ENCODE results near the gene PALLD. TPM values are rescaled to one million over a fixed set of nuclear protein-coding genes. Genes with fewer than 3 reads are reported as not detected.

The PALLD gene
- total and polyA plus RNA-seq, 2 experiments from 2014 or later, result 17.9 to 30.5 TPM

- Histone ChIP-seq H3K4me3 (no peak overlapping the region), H3K36me3 (ENCODE audit: low read depth) (no peaks in the 10 kb centered on the region), H3K4me2 (ENCODE audit: unreplicated experiment) (no peak overlapping the region), H3K4me1 (ENCODE audit: insufficient read depth) (no peaks in the 10 kb centered on the region; the same call in 1 of the 2 replicates), H2AFZ (no peak overlapping the region), H3F3A (ENCODE audit: insufficient read depth) (no peaks in the 10 kb centered on the region), H3K27ac (no peak overlapping the region), H4K20me1 (ENCODE audit: insufficient read depth) (no peaks in the 10 kb centered on the region), H3K9me2 (ENCODE audit: insufficient read depth) (no peaks in the 10 kb centered on the region), H3K9ac (no peak overlapping the region), H3K27me3 (replicated peaks; ENCODE audit: insufficient read depth) (no peaks in the 10 kb centered on the region), H3K79me2 (ENCODE audit: insufficient read depth) (no peaks in the 10 kb centered on the region), H3K9me3 (ENCODE audit: low read depth) (no peaks in the 10 kb centered on the region)
- DNase-seq, result no peak
- 92 to 93% methylated on average over 7 to 8 of the region's 8 CpGs for WGBS, 2 experiments (ENCODE audit: low coverage in 1 of 2, low lambda C conversion rate in 2 of 2, missing lambda C conversion rate in 2 of 2)
- TF ChIP-seq EZH2 (IDR thresholded peaks at IDR 0.05; ENCODE audit: insufficient read depth, poor library complexity, severe bottlenecking) (no peak), EZH2phosphoT487 (IDR thresholded peaks at IDR 0.05; ENCODE audit: insufficient read depth, low read depth) (no peak)
- in situ Hi-C loops (cut with MboI), result loop anchor here (25.0 kb wide), 1 partner anchor 492 kb away; no protein-coding TSS in a partner anchor
Measured at GRCh38 chr4:168678751-168679366, 182.0 kb downstream of the PALLD start.

GRCh38 chr4:168679397-168679796 lies 182.5 kb downstream of the PALLD start:
- no peak overlapping the region for H2AFZ ChIP-seq
- H3K4me2 ChIP-seq (ENCODE audit: unreplicated experiment), result no peak overlapping the region
- H3K9ac ChIP-seq, result no peak overlapping the region
- H3K9me3 ChIP-seq (ENCODE audit: low read depth), result no peaks in the 10 kb centered on the region
- in situ Hi-C loops (cut with MboI), result loop anchor here (25.0 kb wide), 1 partner anchor 492 kb away; no protein-coding TSS in a partner anchor
- WGBS, 2 experiments (ENCODE audit: low coverage in 1 of 2, low lambda C conversion rate in 2 of 2, missing lambda C conversion rate in 2 of 2), result 97% methylated on average over 3 of the region's 3 CpGs; no CpG with 5 or more reads in 1 of the 2 experiments
- H3F3A ChIP-seq (ENCODE audit: insufficient read depth), result no peaks in the 10 kb centered on the region
- no peak overlapping the region for H3K27ac ChIP-seq
- H3K4me1 ChIP-seq (ENCODE audit: insufficient read depth), result no peaks in the 10 kb centered on the region; the same call in 1 of the 2 replicates
- DNase-seq, result no peak
- no peaks in the 10 kb centered on the region for H4K20me1 ChIP-seq (ENCODE audit: insufficient read depth)
- no peaks in the 10 kb centered on the region for H3K36me3 ChIP-seq (ENCODE audit: low read depth)
- TF ChIP-seq EZH2 (IDR thresholded peaks at IDR 0.05; ENCODE audit: insufficient read depth, poor library complexity, severe bottlenecking) (no peak), EZH2phosphoT487 (IDR thresholded peaks at IDR 0.05; ENCODE audit: insufficient read depth, low read depth) (no peak)
- no peaks in the 10 kb centered on the region for H3K79me2 ChIP-seq (ENCODE audit: insufficient read depth)
- no peaks in the 10 kb centered on the region for H3K9me2 ChIP-seq (ENCODE audit: insufficient read depth)
- H3K4me3 ChIP-seq, result no peak overlapping the region
- H3K27me3 ChIP-seq (replicated peaks; ENCODE audit: insufficient read depth), result no peaks in the 10 kb centered on the region

- no peaks in the 10 kb centered on the region for H3F3A ChIP-seq (ENCODE audit: insufficient read depth)
- in situ Hi-C loops (cut with MboI), result loop anchor here (25.0 kb wide), 1 partner anchor 493 kb away; no protein-coding TSS in a partner anchor
- 90 to 91% methylated on average over 4 of the region's 4 CpGs for WGBS, 2 experiments (ENCODE audit: low coverage in 1 of 2, low lambda C conversion rate in 2 of 2, missing lambda C conversion rate in 2 of 2)
- no peak for DNase-seq
- H3K9me3 ChIP-seq (ENCODE audit: low read depth), result no peaks in the 10 kb centered on the region
- H3K4me1 ChIP-seq (ENCODE audit: insufficient read depth), result no peaks in the 10 kb centered on the region; the same call in 1 of the 2 replicates
- no peak overlapping the region for H3K27ac ChIP-seq
- H4K20me1 ChIP-seq (ENCODE audit: insufficient read depth), result no peaks in the 10 kb centered on the region
- TF ChIP-seq EZH2phosphoT487 (IDR thresholded peaks at IDR 0.05; ENCODE audit: insufficient read depth, low read depth) (no peak), EZH2 (IDR thresholded peaks at IDR 0.05; ENCODE audit: insufficient read depth, poor library complexity, severe bottlenecking) (no peak)
- no peak overlapping the region for H3K4me3 ChIP-seq
- no peak overlapping the region for H3K4me2 ChIP-seq (ENCODE audit: unreplicated experiment)
- H3K9ac ChIP-seq, result no peak overlapping the region
- no peaks in the 10 kb centered on the region for H3K79me2 ChIP-seq (ENCODE audit: insufficient read depth)
- H3K9me2 ChIP-seq (ENCODE audit: insufficient read depth), result no peaks in the 10 kb centered on the region
- H3K27me3 ChIP-seq (replicated peaks; ENCODE audit: insufficient read depth), result no peaks in the 10 kb centered on the region
- no peak overlapping the region for H2AFZ ChIP-seq
- no peaks in the 10 kb centered on the region for H3K36me3 ChIP-seq (ENCODE audit: low read depth)
Measured at GRCh38 chr4:168679819-168680218, 183.0 kb downstream of the PALLD start.

- Histone ChIP-seq H3K4me1 (ENCODE audit: insufficient read depth) (no peaks in the 10 kb centered on the region; the same call in 1 of the 2 replicates), H2AFZ (no peak overlapping the region), H3F3A (ENCODE audit: insufficient read depth) (no peaks in the 10 kb centered on the region), H3K27me3 (replicated peaks; ENCODE audit: insufficient read depth) (no peaks in the 10 kb centered on the region), H3K9me3 (ENCODE audit: low read depth) (no peaks in the 10 kb centered on the region), H3K36me3 (ENCODE audit: low read depth) (no peaks in the 10 kb centered on the region), H3K4me3 (no peak overlapping the region), H3K79me2 (ENCODE audit: insufficient read depth) (no peaks in the 10 kb centered on the region), H3K27ac (no peak overlapping the region), H3K9me2 (ENCODE audit: insufficient read depth) (no peaks in the 10 kb centered on the region), H3K4me2 (ENCODE audit: unreplicated experiment) (no peak overlapping the region), H4K20me1 (ENCODE audit: insufficient read depth) (no peaks in the 10 kb centered on the region), H3K9ac (no peak overlapping the region)
- in situ Hi-C loops (cut with MboI), result loop anchor here (25.0 kb wide), 1 partner anchor 496 kb away; no protein-coding TSS in a partner anchor
- WGBS, 2 experiments (ENCODE audit: low coverage in 1 of 2, low lambda C conversion rate in 2 of 2, missing lambda C conversion rate in 2 of 2), result 65% methylated on average over 3 of the region's 3 CpGs
- TF ChIP-seq EZH2phosphoT487 (IDR thresholded peaks at IDR 0.05; ENCODE audit: insufficient read depth, low read depth) (no peak), EZH2 (IDR thresholded peaks at IDR 0.05; ENCODE audit: insufficient read depth, poor library complexity, severe bottlenecking) (no peak)
- no peak for DNase-seq
Measured at GRCh38 chr4:168682898-168683500, 186.1 kb downstream of the PALLD start.

All from GM23248 (cell line).